Measurements from ENCODE around the gene STK11.

DNA sequence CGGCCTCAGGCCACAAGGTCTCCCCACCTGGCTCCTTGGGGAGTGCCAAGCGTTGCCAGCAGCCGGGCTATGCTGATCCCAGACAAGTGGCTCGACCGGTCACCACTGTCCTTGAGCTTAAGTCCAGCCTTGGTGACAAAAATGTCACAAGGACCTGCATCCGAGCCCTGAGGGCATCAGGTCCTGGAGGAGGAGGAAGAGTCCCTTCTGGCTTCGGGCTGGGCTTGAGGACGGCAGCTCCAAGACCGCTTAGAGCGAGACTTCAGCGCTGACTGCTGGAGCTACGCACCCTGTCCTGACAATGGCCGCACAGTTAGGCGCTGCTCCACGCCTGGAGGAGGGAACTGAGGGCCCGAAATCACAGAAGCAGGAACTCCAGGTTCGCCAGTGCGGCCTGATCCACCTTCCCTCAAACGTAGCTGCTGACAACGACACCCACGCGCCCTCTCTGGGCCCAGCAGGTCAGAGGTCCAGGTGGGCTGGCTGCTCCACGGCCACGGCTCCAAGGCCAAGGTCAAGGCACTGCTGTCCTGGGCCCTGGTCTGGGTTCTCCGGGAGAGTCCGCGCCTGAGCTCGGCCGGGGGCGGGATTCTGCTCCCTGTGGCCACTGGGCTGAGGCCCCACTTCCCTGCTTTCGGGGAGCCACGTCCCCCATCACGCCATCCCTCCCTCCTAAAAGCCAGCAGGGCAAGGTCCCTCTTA, 38.6 kb upstream of the STK11 start:
- TF ChIP-seq POLR2A (IDR thresholded peaks at IDR 0.05) (no peak), POLR2AphosphoS5 (IDR thresholded peaks at IDR 0.05) (no peak)
- TF ChIP-seq, protein P1, sequence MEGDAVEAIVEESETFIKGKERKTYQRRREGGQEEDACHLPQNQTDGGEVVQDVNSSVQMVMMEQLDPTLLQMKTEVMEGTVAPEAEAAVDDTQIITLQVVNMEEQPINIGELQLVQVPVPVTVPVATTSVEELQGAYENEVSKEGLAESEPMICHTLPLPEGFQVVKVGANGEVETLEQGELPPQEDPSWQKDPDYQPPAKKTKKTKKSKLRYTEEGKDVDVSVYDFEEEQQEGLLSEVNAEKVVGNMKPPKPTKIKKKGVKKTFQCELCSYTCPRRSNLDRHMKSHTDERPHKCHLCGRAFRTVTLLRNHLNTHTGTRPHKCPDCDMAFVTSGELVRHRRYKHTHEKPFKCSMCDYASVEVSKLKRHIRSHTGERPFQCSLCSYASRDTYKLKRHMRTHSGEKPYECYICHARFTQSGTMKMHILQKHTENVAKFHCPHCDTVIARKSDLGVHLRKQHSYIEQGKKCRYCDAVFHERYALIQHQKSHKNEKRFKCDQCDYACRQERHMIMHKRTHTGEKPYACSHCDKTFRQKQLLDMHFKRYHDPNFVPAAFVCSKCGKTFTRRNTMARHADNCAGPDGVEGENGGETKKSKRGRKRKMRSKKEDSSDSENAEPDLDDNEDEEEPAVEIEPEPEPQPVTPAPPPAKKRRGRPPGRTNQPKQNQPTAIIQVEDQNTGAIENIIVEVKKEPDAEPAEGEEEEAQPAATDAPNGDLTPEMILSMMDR (IDR thresholded peaks at IDR 0.05): no peak

Measured in gastroesophageal sphincter (tissue), 3 donors.